ENCODE measurements around the gene BYSL.
A peak's percentile ranks its signal among the peaks of the same experiment; 100 is the strongest.
"Not testable (repeated sequence)": the region's sequence is repeated elsewhere in the genome, so short reads cannot be mapped to it uniquely, and the experiment has no call there.

Gene BYSL

GRCh38 chr6:41941280-41942066 lies 20.2 kb downstream of the BYSL start, which contains the start of gene CCND3:
Gene CCND3 (minus strand): TSS chr6:41941808. CDS start chr6:41941649, 159 bp downstream.
- DNase-seq (ENCODE audit: low read depth) = peak; percentile 92
- peak within 1 kb of the TSS; percentile 84 for H3K4me3 ChIP-seq (ENCODE audit: low read depth, low read length)
- TF ChIP-seq, protein P1, sequence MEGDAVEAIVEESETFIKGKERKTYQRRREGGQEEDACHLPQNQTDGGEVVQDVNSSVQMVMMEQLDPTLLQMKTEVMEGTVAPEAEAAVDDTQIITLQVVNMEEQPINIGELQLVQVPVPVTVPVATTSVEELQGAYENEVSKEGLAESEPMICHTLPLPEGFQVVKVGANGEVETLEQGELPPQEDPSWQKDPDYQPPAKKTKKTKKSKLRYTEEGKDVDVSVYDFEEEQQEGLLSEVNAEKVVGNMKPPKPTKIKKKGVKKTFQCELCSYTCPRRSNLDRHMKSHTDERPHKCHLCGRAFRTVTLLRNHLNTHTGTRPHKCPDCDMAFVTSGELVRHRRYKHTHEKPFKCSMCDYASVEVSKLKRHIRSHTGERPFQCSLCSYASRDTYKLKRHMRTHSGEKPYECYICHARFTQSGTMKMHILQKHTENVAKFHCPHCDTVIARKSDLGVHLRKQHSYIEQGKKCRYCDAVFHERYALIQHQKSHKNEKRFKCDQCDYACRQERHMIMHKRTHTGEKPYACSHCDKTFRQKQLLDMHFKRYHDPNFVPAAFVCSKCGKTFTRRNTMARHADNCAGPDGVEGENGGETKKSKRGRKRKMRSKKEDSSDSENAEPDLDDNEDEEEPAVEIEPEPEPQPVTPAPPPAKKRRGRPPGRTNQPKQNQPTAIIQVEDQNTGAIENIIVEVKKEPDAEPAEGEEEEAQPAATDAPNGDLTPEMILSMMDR (conservative IDR thresholded peaks at IDR 0.05; ENCODE audit: low read depth, low read length) = no peak

DNA sequence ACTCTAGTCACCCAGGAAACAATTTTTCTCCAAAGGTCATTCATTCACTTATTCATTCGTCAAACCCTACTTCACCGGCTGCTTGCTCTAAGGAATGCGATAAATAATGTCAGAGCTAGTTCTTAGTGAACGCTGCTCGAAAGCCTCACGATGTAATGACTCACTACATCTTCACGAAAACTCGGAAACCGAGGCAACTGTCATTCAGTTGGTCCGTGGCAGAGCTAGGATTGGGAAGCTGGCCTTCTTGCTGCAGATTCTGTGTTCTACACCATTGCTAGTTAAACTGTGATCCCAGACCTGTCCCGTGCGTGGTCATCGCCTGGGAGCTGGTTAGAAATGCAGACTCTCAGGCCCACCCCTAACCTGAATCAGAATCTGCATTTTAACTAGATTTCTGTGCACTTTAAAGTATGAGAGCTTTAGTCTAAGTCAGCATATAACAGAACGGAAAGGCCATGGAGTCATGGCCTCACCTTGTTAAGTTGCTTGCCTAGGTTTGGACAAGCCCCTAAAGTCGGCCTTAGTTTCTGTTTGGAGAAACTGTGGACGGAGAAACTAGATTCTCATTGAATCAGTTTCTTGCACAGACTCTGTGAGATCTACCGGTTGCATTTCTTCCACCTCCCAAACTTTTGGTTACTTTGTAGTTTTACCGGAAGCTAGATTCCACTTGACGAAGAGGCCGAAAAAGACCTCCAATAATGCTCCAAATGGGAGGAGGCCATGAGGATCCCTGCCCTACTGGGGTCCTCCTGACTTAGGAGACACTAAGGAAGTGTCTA lies 21.0 kb downstream of the BYSL start:
- DNase-seq (ENCODE audit: low read depth) = peak; percentile 89

DNA sequence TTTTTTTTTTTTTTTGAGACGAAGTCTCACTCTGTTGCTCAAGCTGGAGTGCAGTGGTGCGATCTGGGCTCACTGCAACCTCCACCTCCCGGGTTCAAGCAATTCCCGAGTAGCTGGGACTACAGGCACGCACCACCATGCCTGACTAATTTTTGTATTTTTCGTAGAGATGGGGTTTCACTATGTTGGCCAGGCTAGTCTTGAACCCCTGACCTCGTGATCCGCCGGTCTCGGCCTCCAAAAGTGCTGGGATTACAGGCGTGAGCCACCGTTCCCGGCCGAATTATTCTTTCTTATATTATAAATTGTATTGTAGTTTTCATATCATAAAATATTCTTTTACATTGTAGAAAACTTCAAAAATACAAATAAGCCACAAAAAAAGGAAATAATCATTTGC lies 21.6 kb downstream of the BYSL start:
- H3K4me3 ChIP-seq (ENCODE audit: low read depth, low read length); DNase-seq (ENCODE audit: low read depth): not testable (repeated sequence)

More for the DNA sequence above, 21.0 kb downstream of the BYSL start:
- TF ChIP-seq, protein P1 (conservative IDR thresholded peaks at IDR 0.05; ENCODE audit: low read depth, low read length) = no peak
- peak overlapping the region; percentile 84 for H3K4me3 ChIP-seq (ENCODE audit: low read depth, low read length)

- TF ChIP-seq, protein P1 (conservative IDR thresholded peaks at IDR 0.05; ENCODE audit: low read depth, low read length) = no peak
- no peak for DNase-seq (ENCODE audit: low read depth)
- H3K4me3 ChIP-seq (ENCODE audit: low read depth, low read length) = no peak overlapping the region
Measured at GRCh38 chr6:41943456-41943855, 22.2 kb downstream of the BYSL start.

GRCh38 chr6:41947581-41948220 lies 26.4 kb downstream of the BYSL start:
- no peak overlapping the region for H3K4me3 ChIP-seq (ENCODE audit: low read depth, low read length)
- DNase-seq (ENCODE audit: low read depth) = no peak
- TF ChIP-seq, protein P1 (conservative IDR thresholded peaks at IDR 0.05; ENCODE audit: low read depth, low read length) = no peak

DNA sequence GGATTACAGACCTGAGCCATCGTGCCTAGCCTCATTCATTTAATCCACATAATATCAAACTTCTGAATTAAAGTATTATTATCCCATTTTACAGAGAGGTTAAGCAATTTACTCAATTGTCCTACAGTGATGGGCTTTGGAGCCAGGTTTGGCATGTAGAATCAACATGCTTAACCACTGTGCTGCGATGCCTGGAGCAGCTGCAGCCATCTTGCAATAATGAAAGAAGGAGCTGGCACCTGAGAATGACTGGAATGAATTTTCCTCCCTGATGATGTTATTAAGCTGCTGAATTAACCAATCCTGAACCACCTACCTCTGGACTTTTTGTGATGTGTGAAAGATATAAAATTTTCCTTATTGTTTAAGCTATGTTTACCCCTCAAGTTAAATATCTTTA lies 33.4 kb downstream of the BYSL start:
- TF ChIP-seq, protein P1 (conservative IDR thresholded peaks at IDR 0.05; ENCODE audit: low read depth, low read length) = no peak
- H3K4me3 ChIP-seq (ENCODE audit: low read depth, low read length) = no peak overlapping the region
- no peak for DNase-seq (ENCODE audit: low read depth)

GRCh38 chr6:41955412-41955811 lies 34.1 kb downstream of the BYSL start:
- DNase-seq (ENCODE audit: low read depth) = no peak
- H3K4me3 ChIP-seq (ENCODE audit: low read depth, low read length) = no peak overlapping the region
- TF ChIP-seq, protein P1 (conservative IDR thresholded peaks at IDR 0.05; ENCODE audit: low read depth, low read length) = no peak

Measured in choroid plexus epithelial cell (primary cell).